ENCODE results near the gene SLC27A5.
A peak's percentile ranks its signal among the peaks of the same experiment; 100 is the strongest.

The SLC27A5 gene

GRCh38 chr19:58555369-58555885 is 43.6 kb upstream of the SLC27A5 start:
- peak overlapping the region; percentile 33 for H3K4me3 ChIP-seq (ENCODE audit: low read depth, low read length)
- H3K36me3 ChIP-seq: peaks cover 48% of the 10 kb centered on the region
- H3K27me3 ChIP-seq (ENCODE audit: insufficient read depth, low read depth, severe bottlenecking): no peaks in the 10 kb centered on the region
- H3K9me3 ChIP-seq (ENCODE audit: severe bottlenecking): no peaks in the 10 kb centered on the region
- no peak for DNase-seq
- no peak for TF ChIP-seq CTCF (IDR thresholded peaks at IDR 0.05; ENCODE audit: low read depth, low read length)
- H3K27ac ChIP-seq: peak overlapping the region; percentile 78

GRCh38 chr19:58554494-58555368 is 42.9 kb upstream of the SLC27A5 start, which contains the start of gene CHMP2A:
TSS of gene CHMP2A (minus strand) at chr19:58555105. CDS start at chr19:58554212, 893 bp downstream.
- Histone ChIP-seq H3K4me3 (ENCODE audit: low read depth, low read length) (peak within 1 kb of the TSS; percentile 86), H3K27me3 (ENCODE audit: insufficient read depth, low read depth, severe bottlenecking) (no peaks in the 10 kb centered on the region), H3K36me3 (peaks cover 55% of the 10 kb centered on the region), H3K9me3 (ENCODE audit: severe bottlenecking) (no peaks in the 10 kb centered on the region), H3K27ac (peak within 1 kb of the TSS; percentile 78)
- DNase-seq: peak; percentile 98
- TF ChIP-seq CTCF (IDR thresholded peaks at IDR 0.05; ENCODE audit: low read depth, low read length): no peak

GRCh38 chr19:58553799-58554493 is 42.2 kb upstream of the SLC27A5 start:
- H3K4me3 ChIP-seq (ENCODE audit: low read depth, low read length): peak overlapping the region; percentile 86
- DNase-seq: no peak
- peaks cover 63% of the 10 kb centered on the region for H3K36me3 ChIP-seq
- peak overlapping the region; percentile 78 for H3K27ac ChIP-seq
- TF ChIP-seq CTCF (IDR thresholded peaks at IDR 0.05; ENCODE audit: low read depth, low read length): no peak
- no peaks in the 10 kb centered on the region for H3K27me3 ChIP-seq (ENCODE audit: insufficient read depth, low read depth, severe bottlenecking)
- H3K9me3 ChIP-seq (ENCODE audit: severe bottlenecking): no peaks in the 10 kb centered on the region

GRCh38 chr19:58552655-58553054 is 40.9 kb upstream of the SLC27A5 start:
- no peaks in the 10 kb centered on the region for H3K27me3 ChIP-seq (ENCODE audit: insufficient read depth, low read depth, severe bottlenecking)
- peak overlapping the region; percentile 78 for H3K27ac ChIP-seq
- no peak for TF ChIP-seq CTCF (IDR thresholded peaks at IDR 0.05; ENCODE audit: low read depth, low read length)
- H3K36me3 ChIP-seq: peaks cover 72% of the 10 kb centered on the region
- no peak overlapping the region for H3K4me3 ChIP-seq (ENCODE audit: low read depth, low read length)
- no peaks in the 10 kb centered on the region for H3K9me3 ChIP-seq (ENCODE audit: severe bottlenecking)
- no peak for DNase-seq

- H3K9me3 ChIP-seq (ENCODE audit: severe bottlenecking): no peaks in the 10 kb centered on the region
- H3K4me3 ChIP-seq (ENCODE audit: low read depth, low read length): no peak overlapping the region
- no peak for TF ChIP-seq CTCF (IDR thresholded peaks at IDR 0.05; ENCODE audit: low read depth, low read length)
- H3K27ac ChIP-seq: peak overlapping the region; percentile 78; the same call in 1 of the 2 replicates
- peaks cover 75% of the 10 kb centered on the region for H3K36me3 ChIP-seq
- no peaks in the 10 kb centered on the region for H3K27me3 ChIP-seq (ENCODE audit: insufficient read depth, low read depth, severe bottlenecking)
- DNase-seq: no peak
Observed at GRCh38 chr19:58551577-58552471, 40.0 kb upstream of the SLC27A5 start.
